ENCODE results near the gene EPO. TPM values are rescaled to one million over a fixed set of nuclear protein-coding genes. Genes with fewer than 3 reads are reported as not detected.
"Not testable (repeated sequence)": the region's sequence is repeated elsewhere in the genome, so short reads cannot be mapped to it uniquely, and the experiment has no call there.

The EPO gene
- total and polyA plus RNA-seq, 9 donors, result 0.05 to 0.25 (median 0.20) TPM; not detected in 6

DNA sequence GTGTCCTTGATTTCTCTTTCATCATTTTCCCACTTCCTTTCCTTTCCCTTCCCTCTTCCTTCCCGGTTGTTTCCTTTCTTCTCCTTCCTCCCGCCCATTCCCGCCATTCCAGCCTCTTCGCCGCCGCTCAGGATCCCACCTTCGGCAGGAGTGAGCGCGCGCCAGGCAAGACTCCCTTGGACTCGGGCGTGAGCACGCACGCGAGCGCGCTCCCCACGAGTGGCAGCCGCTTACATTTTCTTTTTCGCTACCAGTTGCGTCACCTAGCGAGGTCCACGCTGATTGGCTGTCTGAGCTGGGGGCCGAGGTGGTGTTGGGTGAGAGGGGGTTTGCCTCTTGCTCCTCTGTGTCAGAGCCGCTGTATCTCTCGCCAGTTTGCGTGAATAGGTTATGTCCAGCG is 24.9 kb downstream of the EPO start:
- Histone ChIP-seq H3K4me3 (no peak overlapping the region), H3K27me3 (no peaks in the 10 kb centered on the region), H3K27ac (no peak overlapping the region), H3K9me3 (no peaks in the 10 kb centered on the region), H3K36me3 (no peaks in the 10 kb centered on the region), H3K4me1 (ENCODE audit: insufficient read depth) (no peaks in the 10 kb centered on the region)
- WGBS, 3 donors, result 2 to 54% (median 32%) methylated on average over 27 to 28 of the region's 28 CpGs
- no peak for TF ChIP-seq EP300 (IDR thresholded peaks at IDR 0.05)
- TF ChIP-seq, protein P1, sequence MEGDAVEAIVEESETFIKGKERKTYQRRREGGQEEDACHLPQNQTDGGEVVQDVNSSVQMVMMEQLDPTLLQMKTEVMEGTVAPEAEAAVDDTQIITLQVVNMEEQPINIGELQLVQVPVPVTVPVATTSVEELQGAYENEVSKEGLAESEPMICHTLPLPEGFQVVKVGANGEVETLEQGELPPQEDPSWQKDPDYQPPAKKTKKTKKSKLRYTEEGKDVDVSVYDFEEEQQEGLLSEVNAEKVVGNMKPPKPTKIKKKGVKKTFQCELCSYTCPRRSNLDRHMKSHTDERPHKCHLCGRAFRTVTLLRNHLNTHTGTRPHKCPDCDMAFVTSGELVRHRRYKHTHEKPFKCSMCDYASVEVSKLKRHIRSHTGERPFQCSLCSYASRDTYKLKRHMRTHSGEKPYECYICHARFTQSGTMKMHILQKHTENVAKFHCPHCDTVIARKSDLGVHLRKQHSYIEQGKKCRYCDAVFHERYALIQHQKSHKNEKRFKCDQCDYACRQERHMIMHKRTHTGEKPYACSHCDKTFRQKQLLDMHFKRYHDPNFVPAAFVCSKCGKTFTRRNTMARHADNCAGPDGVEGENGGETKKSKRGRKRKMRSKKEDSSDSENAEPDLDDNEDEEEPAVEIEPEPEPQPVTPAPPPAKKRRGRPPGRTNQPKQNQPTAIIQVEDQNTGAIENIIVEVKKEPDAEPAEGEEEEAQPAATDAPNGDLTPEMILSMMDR (IDR thresholded peaks at IDR 0.05), result no peak
- no peak for TF ChIP-seq POLR2A (IDR thresholded peaks at IDR 0.05)
- intact Hi-C loops (cut with DNase I), result no loop called here
- DNase-seq, result peak; percentile 37 to 78 (median 45)

DNA sequence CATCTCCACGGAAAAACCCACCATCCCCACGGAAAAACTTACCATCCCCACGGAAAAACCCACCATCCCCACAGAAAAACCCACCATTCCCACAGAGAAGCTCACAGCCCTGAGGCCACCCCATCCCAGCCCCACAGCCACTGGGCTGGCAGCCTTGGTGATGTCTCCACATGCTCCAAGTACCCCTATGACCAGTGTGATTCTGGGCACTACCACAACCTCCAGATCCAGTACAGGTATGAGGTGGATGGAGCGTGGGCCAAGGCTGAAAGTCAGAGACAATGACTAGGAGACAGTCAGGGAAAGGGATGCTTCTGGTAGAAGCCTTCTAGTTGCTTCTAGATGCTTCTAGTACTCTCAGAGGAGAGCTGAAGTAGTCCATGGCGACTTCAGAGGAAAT is 32.7 kb downstream of the EPO start:
- Histone ChIP-seq H3K27ac (no peak overlapping the region), H3K9me3 (no peaks in the 10 kb centered on the region), H3K4me3 (no peak overlapping the region), H3K27me3 (no peaks in the 10 kb centered on the region), H3K36me3 (no peaks in the 10 kb centered on the region), H3K4me1 (ENCODE audit: insufficient read depth) (no peaks in the 10 kb centered on the region)
- 81 to 90% (median 89%) methylated on average over 5 of the region's 5 CpGs for WGBS, 3 donors
- TF ChIP-seq EP300 (IDR thresholded peaks at IDR 0.05) (no peak), POLR2A (IDR thresholded peaks at IDR 0.05) (no peak)
- TF ChIP-seq, protein P1 (IDR thresholded peaks at IDR 0.05), result no peak
- no peak for DNase-seq
- intact Hi-C loops (cut with DNase I), result no loop called here

DNA sequence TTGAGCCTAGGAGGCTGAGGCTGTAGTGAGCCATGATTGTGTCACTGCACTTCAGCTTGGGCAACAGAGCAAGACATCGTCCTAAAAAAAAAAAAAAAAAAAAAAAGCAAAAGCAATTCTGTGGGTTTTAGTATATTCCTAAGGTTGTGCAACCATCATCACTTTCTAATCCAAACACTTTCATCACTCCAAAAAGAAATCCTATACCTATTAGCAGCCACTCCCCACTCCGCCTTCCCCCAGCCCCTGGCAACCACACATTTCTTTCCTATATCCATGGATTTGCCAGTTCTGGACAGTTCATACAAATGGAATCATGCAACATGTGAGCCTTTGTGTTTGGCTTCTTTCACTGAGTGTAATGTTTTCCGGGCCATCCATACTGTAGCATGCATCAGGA is 33.5 kb downstream of the EPO start:
- H3K4me1 ChIP-seq (ENCODE audit: insufficient read depth), result no peaks in the 10 kb centered on the region
- no peak for DNase-seq
- no peaks in the 10 kb centered on the region for H3K36me3 ChIP-seq
- no peak overlapping the region for H3K27ac ChIP-seq
- no peak overlapping the region for H3K4me3 ChIP-seq
- TF ChIP-seq POLR2A (IDR thresholded peaks at IDR 0.05) (no peak), EP300 (IDR thresholded peaks at IDR 0.05) (no peak)
- TF ChIP-seq, protein P1 (IDR thresholded peaks at IDR 0.05), result no peak
- WGBS, 3 donors, result 78 to 81% (median 79%) methylated on average over 3 of the region's 3 CpGs
- no peaks in the 10 kb centered on the region for H3K9me3 ChIP-seq
- no peaks in the 10 kb centered on the region for H3K27me3 ChIP-seq
- intact Hi-C loops (cut with DNase I), result no loop called here

DNA sequence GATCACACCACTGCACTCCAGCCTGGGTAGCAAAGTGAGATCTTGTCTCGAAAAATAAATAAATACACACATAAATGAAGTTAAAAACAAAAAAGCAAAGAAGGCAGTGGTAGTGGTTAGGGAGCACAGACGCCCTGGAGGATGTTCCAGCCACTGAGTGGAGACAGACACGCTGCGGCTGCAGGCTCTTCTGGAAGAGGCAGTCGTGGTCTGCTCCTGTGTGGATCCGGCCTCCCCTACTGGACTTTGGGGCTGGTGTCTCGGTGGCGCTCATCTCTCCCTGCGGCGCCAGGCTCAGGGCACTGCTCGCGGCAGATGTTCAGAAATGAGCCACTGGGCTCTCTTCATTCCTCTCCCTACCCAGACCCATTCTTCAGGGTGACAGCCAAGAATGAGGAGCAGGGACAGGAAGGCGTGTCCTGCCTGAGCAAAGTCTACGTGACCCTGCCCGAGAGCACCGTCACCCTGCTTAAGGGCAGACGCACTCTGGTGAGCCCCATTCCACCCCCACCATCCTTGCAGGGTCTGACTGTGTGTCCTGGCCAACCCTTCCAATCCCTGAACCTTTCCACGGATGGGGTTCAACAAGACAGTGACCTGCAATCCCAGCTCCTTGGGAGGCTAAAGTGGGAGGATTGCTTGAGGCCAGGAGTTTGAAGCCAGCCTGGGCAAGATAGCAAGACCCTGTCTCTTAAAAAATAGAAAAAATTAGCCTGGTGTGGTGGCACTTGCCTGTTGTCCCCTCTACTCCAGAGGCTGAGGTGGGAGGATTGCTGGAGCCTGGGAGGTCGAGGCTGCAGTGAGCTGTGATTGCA is 39.3 kb downstream of the EPO start:
- DNase-seq, result no peak
- no peak overlapping the region for H3K4me3 ChIP-seq
- no peaks in the 10 kb centered on the region for H3K4me1 ChIP-seq (ENCODE audit: insufficient read depth)
- WGBS, 3 donors, result 72 to 75% (median 73%) methylated on average over 19 of the region's 19 CpGs
- H3K9me3 ChIP-seq, result no peaks in the 10 kb centered on the region
- TF ChIP-seq EP300 (IDR thresholded peaks at IDR 0.05) (no peak), POLR2A (IDR thresholded peaks at IDR 0.05) (no peak)
- TF ChIP-seq, protein P1 (IDR thresholded peaks at IDR 0.05), result no peak
- H3K27me3 ChIP-seq, result no peaks in the 10 kb centered on the region
- no peaks in the 10 kb centered on the region for H3K36me3 ChIP-seq
- H3K27ac ChIP-seq, result no peak overlapping the region
- intact Hi-C loops (cut with DNase I), result no loop called here

DNA sequence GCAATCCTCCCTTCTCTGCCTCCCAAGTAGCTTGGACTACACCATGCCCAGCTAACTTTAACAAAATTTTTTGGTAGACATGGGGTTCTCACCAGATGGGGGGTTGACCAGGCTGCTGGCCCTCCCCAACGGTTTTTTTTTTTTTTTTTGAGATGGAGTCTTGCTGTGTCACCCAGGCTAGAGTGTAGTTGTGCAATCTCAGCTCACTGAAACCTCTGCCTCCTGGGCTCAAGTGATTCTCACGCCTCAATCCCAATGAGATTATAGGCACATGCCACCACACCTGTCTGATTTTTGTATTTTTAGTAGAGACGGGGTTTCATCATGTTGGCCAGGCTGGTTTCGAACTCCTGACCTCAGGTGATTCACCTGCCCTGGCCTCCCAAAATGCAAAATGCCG is 42.6 kb downstream of the EPO start:
- H3K4me1 ChIP-seq (ENCODE audit: insufficient read depth); H3K27me3 ChIP-seq; H3K4me3 ChIP-seq; DNase-seq; intact Hi-C loops (cut with DNase I); H3K27ac ChIP-seq; H3K9me3 ChIP-seq; H3K36me3 ChIP-seq: not testable (repeated sequence)
- WGBS, 3 donors, result 83 to 84% (median 84%) methylated on average over 5 of the region's 5 CpGs
